Measurements from ENCODE around the gene HMGN4. TPM values are rescaled to one million over a fixed set of nuclear protein-coding genes. Genes with fewer than 3 reads are reported as not detected.

HMGN4 gene
- total and polyA plus RNA-seq, 9 of the 15 experiments (the other 6 are each of a cell fraction or from before 2014, with no cell fraction given) = 35.4 to 134 (median 94.1) TPM

GRCh38 chr6:26501482-26501986, 36.6 kb upstream of the HMGN4 start (continued):
- TF ChIP-seq ZFX (CRISPR knock-in tag; IDR thresholded peaks at IDR 0.05) (no peak), MBD1 (CRISPR knock-in tag; IDR thresholded peaks at IDR 0.05) (peak; percentile 69; the same call in 1 of the 2 replicates)

- Histone ChIP-seq H3K9ac (ENCODE audit: insufficient read depth in 1 of 2, low read depth in 2 of 2, low read length in 2 of 2) (no peak overlapping the region), H3K27ac (ENCODE audit: extremely low read depth, low read depth, low read length) (no peak overlapping the region), H3K4me1 (replicated peaks in 1 of 2; ENCODE audit: control insufficient read depth in 2 of 2, insufficient read depth in 2 of 2, low read length in 2 of 2) (peaks cover 10 to 17% of the 10 kb centered on the region in 2 experiments), H3K4me2 (ENCODE audit: insufficient read depth, low read length) (peak overlapping the region; percentile 11; the same call in 1 of the 2 replicates), H2AFZ (ENCODE audit: low read depth, low read length) (no peak overlapping the region), H3K9me1 (ENCODE audit: control insufficient read depth, insufficient read depth, low read length) (no peaks in the 10 kb centered on the region), H3K9me3 (replicated peaks; ENCODE audit: control insufficient read depth, insufficient read depth, low read depth, low read length) (no peaks in the 10 kb centered on the region), H3K4me3 (no peak overlapping the region), H3K27me3 (ENCODE audit: control insufficient read depth in 2 of 2, insufficient read depth in 2 of 2, low read length in 2 of 2) (no peaks in the 10 kb centered on the region), H3K79me2 (ENCODE audit: control insufficient read depth, insufficient read depth, low read length) (no peaks in the 10 kb centered on the region), H4K20me1 (replicated peaks; ENCODE audit: control insufficient read depth, insufficient read depth, low read length) (no peaks in the 10 kb centered on the region), H3K36me3 (ENCODE audit: control insufficient read depth, insufficient read depth, low read length) (no peaks in the 10 kb centered on the region)
- no TSS peak for BruUV-seq (replicated peaks)
- ChIA-PET CTCF (ENCODE audit: low intra/inter-chr PET ratio) (no interaction called here), POLR2A (interaction anchor here (1.0 to 3.0 kb wide), 5 partner anchors 11 to 344 kb away, joined by 3 to 14 read pairs (median 6); partner anchors contain the start of gene BTN2A2)
- peak in 1 of 4 experiments; percentile 71 for DNase-seq (ENCODE audit: extremely low read depth in 1 of 4, low spot score in 3 of 4)
- in situ Hi-C loops (cut with MboI) (no loop called here), intact Hi-C loops (cut with micrococcal nuclease) (no loop called here)
- FAIRE-seq = peak; percentile 79
- ATAC-seq = peak; percentile 75
- TF ChIP-seq RNF2 (IDR thresholded peaks at IDR 0.05) (0 out of 2 replicates have a peak, but pooled peaks have one; percentile 19), ZBTB2 (IDR thresholded peaks at IDR 0.05) (no peak), JUND (IDR thresholded peaks at IDR 0.05; ENCODE audit: borderline replicate concordance, low read depth, low read length) (no peak), JUND (tag; IDR thresholded peaks at IDR 0.05; ENCODE audit: borderline replicate concordance, low read depth, low read length) (peak; percentile 28; the same call in 1 of the 3 replicates), MNT (conservative IDR thresholded peaks at IDR 0.05) (no peak), SMARCB1 (IDR thresholded peaks at IDR 0.05; ENCODE audit: insufficient read length, low read depth) (peak; percentile 43), POLR2AphosphoS5 (IDR thresholded peaks at IDR 0.05; ENCODE audit: control insufficient read depth, insufficient read depth, low read depth, low read length) (0 out of 2 replicates have a peak, but pooled peaks have one; percentile 35), POLR3A (IDR thresholded peaks at IDR 0.05; ENCODE audit: borderline replicate concordance, extremely low read depth, insufficient read depth, insufficient read length) (no peak), HBP1 (CRISPR knock-in tag; IDR thresholded peaks at IDR 0.05) (no peak), RFX5 (IDR thresholded peaks at IDR 0.05; ENCODE audit: low read depth, low read length) (no peak), CREB3 (tag; conservative IDR thresholded peaks at IDR 0.05; ENCODE audit: low read depth) (no peak)
These were observed 36.0 kb upstream of the HMGN4 start for GRCh38 chr6:26502165-26502564.

Measured in K562 (cell line).